Activated CD4-positive, alpha-beta T cell treated with anti-CD3 and anti-CD28 coated beads, Interleukin-2, amount 10 ng/mL, durations not matched to agents 24 days and 14 days (primary cell): ENCODE measurements around the gene ZNF593OS. TPM values are rescaled to one million over a fixed set of nuclear protein-coding genes. Genes with fewer than 3 reads are reported as not detected.

Source experiments
- DNase-seq: peaks from one replicate; pipeline ENCODE4 v3.0.0; 2022
- H3K27ac Mint-ChIP-seq: one replicate; pipeline ENCODE4 v1.8.0; 2022; ENCODE audit warnings: mild to moderate bottlenecking, mixed read lengths
- H3K27me3 Mint-ChIP-seq: one replicate; pipeline ENCODE4 v1.8.0; 2022; ENCODE audit warnings: mixed read lengths
- H3K36me3 Mint-ChIP-seq: one replicate; pipeline ENCODE4 v1.8.0; 2022; ENCODE audit warnings: low read depth, mild to moderate bottlenecking, mixed read lengths
- H3K4me1 Mint-ChIP-seq: one replicate; pipeline ENCODE4 v1.8.0; 2021; ENCODE audit warnings: mixed read lengths
- H3K4me3 Mint-ChIP-seq: one replicate; pipeline ENCODE4 v1.8.0; 2022; ENCODE audit warnings: mild to moderate bottlenecking, moderate library complexity, mixed read lengths
- H3K9me3 Mint-ChIP-seq: one replicate; pipeline ENCODE4 v1.8.0; 2021; ENCODE audit warnings: mixed read lengths
- intact Hi-C: fragments of 100-400 bp; cut with micrococcal nuclease; formaldehyde crosslinking; loops from one replicate; pipeline ENCODE4 v1.15.1; 2023
- total RNA-seq: library from RNA; stranded (reverse); gene quantifications from 2 replicates; pipeline ENCODE4 v1.2.3, GENCODE V29; 2022

The ZNF593OS gene
- total RNA-seq = not detected in 2 replicates

DNA sequence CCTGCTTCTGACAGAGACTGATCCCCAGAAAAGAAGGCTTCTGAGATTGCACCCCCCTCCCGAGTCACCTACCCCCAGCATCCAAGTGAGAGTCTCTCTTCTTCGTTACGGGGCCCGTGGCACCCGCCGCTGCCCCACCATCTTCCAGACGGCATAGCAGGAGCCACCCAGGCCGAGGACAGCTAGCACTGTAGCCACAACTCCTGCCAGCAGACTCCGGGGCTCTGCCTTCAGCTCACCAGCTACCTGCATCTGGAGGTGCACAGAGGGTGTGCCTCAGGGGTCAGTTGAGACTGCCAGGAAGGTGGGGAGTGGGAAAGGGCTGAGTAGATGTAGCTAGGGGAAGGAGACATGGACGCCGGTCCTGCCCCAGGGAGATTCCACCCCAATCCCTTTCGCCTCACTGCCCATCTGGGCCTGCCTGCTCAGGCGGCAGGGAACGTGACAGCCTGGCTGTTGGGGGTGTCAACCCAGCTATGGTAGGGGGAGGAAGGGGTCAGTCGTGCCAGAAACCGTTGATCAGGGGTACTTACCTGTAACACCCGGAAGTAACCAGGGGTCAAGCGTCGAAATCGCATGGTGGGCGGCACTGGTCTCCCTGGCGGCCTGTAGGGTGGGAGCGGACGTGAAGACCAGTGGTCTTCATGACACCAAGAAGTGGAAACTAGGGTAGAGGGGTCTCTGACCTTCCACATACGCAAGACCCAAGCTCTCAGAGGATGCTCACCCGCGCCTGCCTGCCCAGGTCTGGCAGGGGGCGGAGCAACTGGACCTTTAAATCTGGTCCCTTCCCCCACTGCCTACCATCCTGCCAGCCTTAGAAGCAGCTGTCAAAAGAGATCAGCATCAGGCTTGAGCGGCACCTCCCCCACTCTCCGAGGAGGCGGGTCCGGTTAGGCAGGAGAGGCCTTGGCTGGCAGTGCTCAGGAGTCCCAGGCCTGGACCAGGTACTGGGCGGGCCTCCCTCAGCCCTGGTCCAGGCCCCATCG, at the start of gene ZNF593OS:
Gene ZNF593OS (minus strand): TSS at position 749 of the 989 bp plus-strand sequence. CDS start 171 bp downstream, at position 578.
- Mint-ChIP-seq H3K9me3 (no peaks in the 10 kb centered on the region), H3K27me3 (peaks cover 4% of the 10 kb centered on the region), H3K4me1 (peaks cover 16% of the 10 kb centered on the region), H3K36me3 (peaks cover 8% of the 10 kb centered on the region), H3K4me3 (peak within 1 kb of the TSS; percentile 96), H3K27ac (no peak within 1 kb of the TSS)
- DNase-seq = no peak
- intact Hi-C loops = no loop called here

DNA sequence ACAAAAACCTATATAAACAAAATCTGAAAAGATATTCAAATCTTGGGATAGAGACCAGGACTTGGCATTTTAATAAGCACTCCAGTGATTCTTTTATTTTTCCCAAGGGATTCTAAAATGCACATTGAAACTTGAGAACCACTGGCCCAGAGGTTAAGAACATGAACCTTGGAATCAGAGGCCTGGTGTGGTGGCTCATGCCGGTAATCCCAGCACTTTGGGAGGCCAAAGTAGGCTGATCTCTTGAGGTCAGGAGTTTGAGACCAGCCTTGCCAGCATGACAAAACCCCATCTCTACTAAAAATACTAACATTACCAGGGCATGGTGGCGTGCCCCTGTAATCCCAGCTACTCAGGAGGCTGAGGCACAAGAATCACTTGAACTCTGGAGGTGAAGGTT, 49.5 kb upstream of the ZNF593OS start:
- Mint-ChIP-seq H3K4me3 (no peak overlapping the region), H3K9me3 (no peaks in the 10 kb centered on the region), H3K4me1 (peaks cover 6% of the 10 kb centered on the region), H3K36me3 (no peaks in the 10 kb centered on the region), H3K27me3 (peaks cover 30% of the 10 kb centered on the region), H3K27ac (no peak overlapping the region)
- no peak for DNase-seq
- intact Hi-C loops = no loop called here

DNA sequence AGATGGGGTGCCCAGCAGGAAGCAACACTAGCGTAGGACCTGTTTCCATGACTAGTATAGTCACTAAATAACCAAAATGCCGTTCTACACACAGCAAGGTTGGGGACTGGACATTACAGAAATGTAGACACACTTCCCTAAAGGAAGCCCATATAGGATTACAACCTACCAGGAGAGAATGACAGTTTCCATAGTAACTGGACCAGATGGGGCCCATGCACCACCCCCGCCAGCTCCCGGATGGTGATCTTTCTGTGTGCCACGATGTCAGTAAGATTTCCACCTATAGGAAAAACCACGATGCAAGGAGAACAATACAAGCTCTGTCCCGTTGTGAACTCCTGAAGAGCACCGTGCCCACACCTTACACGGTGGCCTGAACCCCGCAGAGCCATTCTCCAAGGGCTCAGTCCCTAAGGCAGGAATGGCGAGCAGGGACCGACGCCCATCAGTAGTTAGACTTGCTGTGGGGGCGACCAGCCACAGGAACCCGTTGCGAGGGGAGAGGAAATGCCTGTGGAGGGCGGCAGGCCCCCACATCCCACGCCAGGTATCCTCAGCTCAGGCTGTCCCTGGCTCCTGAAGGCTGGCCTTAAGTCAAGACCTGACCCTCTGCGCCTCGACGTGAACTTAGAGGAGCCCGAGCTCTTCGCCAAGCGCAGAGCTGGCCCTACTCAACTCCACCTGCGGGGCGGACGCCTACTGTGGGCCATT, 48.7 kb upstream of the ZNF593OS start:
- H3K4me3 Mint-ChIP-seq = no peak overlapping the region
- intact Hi-C loops = no loop called here
- H3K36me3 Mint-ChIP-seq = no peaks in the 10 kb centered on the region
- no peaks in the 10 kb centered on the region for H3K9me3 Mint-ChIP-seq
- DNase-seq = no peak
- H3K4me1 Mint-ChIP-seq = peaks cover under 1% of the 10 kb centered on the region
- no peak overlapping the region for H3K27ac Mint-ChIP-seq
- peaks cover 23% of the 10 kb centered on the region for H3K27me3 Mint-ChIP-seq

DNA sequence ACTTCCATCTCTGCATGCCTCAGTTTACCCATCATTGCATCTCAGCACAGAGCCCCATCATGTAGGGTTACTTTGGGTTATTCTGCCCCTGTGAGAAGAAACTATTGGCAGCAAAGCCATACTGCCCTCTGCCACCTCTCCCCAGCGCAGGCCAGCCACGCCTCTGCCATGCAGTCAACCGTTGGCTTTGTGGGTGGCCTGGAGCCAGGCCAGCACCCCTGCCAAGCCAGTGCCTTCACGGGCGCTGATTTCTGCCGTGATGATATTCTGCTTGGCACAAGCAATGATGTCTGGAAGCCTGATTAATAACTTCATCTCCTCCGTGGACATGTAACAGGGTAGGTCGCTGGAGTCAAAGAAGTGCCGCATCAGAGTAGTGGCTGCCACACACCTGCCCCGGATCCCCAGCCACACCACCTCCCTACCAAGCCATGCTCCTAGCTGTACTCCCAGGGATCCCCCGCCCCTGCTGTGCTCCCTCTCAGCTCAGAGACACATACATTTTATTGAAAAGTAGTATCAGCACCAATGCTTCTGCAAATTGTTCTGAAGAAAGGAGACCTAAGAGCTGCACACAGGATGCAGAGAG, 47.4 kb upstream of the ZNF593OS start:
- H3K9me3 Mint-ChIP-seq = no peaks in the 10 kb centered on the region
- H3K36me3 Mint-ChIP-seq = no peaks in the 10 kb centered on the region
- H3K27me3 Mint-ChIP-seq = peaks cover 13% of the 10 kb centered on the region
- intact Hi-C loops = no loop called here
- no peak for DNase-seq
- H3K27ac Mint-ChIP-seq = no peak overlapping the region
- no peak overlapping the region for H3K4me3 Mint-ChIP-seq
- H3K4me1 Mint-ChIP-seq = no peaks in the 10 kb centered on the region

DNA sequence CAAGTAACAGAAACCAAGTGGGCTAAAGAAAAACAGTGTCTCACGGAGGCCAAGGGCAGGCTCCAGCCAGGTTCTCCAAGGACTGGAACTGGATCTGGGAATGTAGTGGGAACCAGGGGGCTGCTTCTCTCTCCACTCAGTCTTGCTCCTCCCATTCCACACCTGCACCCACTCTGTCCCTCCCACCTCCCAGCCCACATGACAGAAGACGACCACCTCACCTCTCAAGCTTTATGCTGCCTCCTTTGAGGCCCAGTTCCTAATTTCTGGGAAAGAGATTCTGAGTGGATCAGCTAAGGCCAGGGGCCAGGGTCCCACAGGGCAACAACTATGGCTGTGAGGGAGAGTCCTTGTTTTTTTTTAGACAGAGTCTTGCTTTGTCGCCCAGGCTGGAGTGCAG, 43.6 kb upstream of the ZNF593OS start:
- H3K4me1 Mint-ChIP-seq = no peaks in the 10 kb centered on the region
- no peak for DNase-seq
- H3K9me3 Mint-ChIP-seq = no peaks in the 10 kb centered on the region
- peaks cover 12% of the 10 kb centered on the region for H3K27me3 Mint-ChIP-seq
- H3K4me3 Mint-ChIP-seq = no peak overlapping the region
- no peaks in the 10 kb centered on the region for H3K36me3 Mint-ChIP-seq
- no peak overlapping the region for H3K27ac Mint-ChIP-seq
- intact Hi-C loops = no loop called here

DNA sequence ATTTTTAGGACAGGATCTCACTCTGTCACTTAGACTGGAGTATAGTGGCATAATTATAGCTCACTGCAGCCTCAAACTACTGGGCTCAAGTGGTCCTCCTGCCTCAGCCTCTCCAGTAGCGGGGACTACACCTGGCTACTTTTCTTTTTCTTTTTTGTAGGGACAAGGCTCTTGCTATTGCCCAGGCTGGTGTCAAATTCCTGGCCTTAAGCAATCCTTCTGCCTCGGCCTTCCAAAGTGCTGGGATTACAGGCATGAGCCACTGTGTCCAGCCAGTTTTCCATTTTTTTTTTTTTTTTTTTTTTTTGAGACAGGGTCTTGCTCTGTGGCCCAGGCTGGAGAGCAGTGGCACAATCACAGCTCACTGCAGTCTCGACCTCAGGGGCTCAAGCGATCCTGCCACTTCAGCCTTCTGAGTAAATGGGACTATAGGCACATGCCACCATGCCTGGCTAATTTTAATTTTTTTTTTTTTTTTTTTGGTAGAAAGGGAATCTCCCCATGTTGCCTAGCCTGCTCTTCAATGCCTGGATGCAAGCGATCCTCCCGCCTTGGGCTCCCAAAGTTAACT, 41.8 kb upstream of the ZNF593OS start:
- H3K27ac Mint-ChIP-seq = no peak overlapping the region
- H3K4me3 Mint-ChIP-seq = no peak overlapping the region
- intact Hi-C loops = no loop called here
- H3K36me3 Mint-ChIP-seq = no peaks in the 10 kb centered on the region
- no peaks in the 10 kb centered on the region for H3K9me3 Mint-ChIP-seq
- H3K27me3 Mint-ChIP-seq = peaks cover 16% of the 10 kb centered on the region
- no peaks in the 10 kb centered on the region for H3K4me1 Mint-ChIP-seq
- no peak for DNase-seq

DNA sequence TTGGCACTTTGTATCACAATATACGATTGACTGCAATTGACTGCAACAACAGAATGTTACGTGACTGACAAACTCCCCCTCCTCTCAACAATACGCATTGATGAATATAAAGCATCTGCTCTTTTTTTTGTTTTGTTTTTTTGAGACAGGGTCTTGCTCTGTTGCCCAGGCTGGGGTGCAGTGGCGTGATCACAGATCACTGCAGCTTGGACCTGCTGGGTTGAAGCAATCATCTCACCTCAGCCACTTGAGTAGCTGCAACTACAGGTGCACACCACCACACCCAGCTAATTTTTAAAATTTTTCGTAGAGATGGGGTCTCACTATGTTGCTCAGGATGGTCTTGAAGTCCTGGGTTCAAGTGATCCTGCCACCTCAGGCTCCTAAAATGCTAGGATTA, 41.1 kb upstream of the ZNF593OS start:
- H3K4me3 Mint-ChIP-seq = no peak overlapping the region
- no peak for DNase-seq
- intact Hi-C loops = no loop called here
- no peak overlapping the region for H3K27ac Mint-ChIP-seq
- no peaks in the 10 kb centered on the region for H3K36me3 Mint-ChIP-seq
- H3K9me3 Mint-ChIP-seq = no peaks in the 10 kb centered on the region
- peaks cover 16% of the 10 kb centered on the region for H3K27me3 Mint-ChIP-seq
- no peaks in the 10 kb centered on the region for H3K4me1 Mint-ChIP-seq

DNA sequence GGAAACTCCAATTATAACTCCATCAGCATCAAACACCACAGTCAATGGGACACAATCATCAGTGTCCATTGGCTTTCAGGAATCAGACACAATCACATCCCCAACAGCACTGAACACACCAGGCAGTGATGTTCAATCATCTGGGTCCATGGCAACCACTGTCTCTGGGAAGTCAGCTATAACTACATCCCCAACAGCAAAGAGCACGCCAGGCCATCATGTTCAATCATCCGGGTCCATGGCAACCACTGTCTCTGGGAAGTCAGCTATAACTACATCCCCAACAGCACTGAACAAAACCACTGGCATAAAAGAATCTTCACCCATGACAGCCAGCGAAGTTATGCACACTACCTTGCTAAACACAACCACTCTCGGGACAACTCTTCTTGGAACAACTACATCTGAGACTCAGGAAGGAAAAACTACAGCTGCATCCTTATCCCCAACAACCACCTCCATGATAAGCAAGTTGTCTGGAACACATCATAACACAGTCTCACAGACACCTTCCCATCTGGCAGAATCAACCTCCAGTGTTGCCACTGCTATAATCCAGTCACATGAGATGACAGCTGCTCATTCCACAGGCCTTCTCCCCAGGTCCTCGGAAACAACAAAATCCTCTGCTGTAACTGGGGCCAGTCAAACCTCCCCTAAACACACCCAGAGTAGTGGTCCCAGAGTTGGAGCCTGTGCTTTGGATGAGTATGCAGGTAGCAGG, 38.7 kb upstream of the ZNF593OS start:
- Mint-ChIP-seq H3K4me3 (no peak overlapping the region), H3K27ac (no peak overlapping the region), H3K27me3 (peaks cover 16% of the 10 kb centered on the region), H3K9me3 (no peaks in the 10 kb centered on the region), H3K36me3 (no peaks in the 10 kb centered on the region), H3K4me1 (no peaks in the 10 kb centered on the region)
- intact Hi-C loops = no loop called here
- no peak for DNase-seq

DNA sequence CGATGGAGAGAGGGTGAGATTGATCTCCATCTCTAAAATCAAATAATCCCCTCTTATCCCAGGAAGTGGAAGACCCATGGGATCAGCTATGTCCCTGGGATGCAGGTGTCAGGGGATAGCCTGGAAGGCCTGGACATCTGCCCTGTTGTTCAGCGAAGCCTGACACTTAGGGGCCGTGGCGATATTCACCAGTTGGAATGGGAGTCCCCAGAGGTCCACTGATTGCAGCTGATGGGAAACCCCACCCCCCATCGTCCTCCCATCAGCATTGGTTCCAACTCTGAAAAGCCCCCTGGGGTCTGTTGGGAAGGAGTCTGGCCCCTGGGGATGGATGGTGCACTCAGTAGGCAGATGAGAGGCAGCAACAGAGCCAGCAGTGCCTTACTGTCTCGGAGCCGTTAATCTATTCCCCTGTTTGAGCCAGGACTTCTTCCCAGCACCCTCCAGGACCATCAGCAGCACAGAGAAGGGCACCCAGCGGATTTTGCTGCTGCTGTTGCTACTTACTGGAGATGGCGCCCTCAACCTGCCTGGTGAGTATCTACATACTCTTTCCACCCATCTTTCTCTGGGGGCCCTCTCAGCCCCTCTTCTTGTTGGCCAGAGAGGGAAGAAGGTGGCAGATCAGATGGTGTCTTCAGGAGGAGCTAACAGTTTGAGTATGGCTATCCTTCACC, 32.1 kb upstream of the ZNF593OS start:
- intact Hi-C loops = no loop called here
- Mint-ChIP-seq H3K9me3 (no peaks in the 10 kb centered on the region), H3K4me1 (peaks cover 30% of the 10 kb centered on the region), H3K27ac (no peak overlapping the region), H3K27me3 (no peaks in the 10 kb centered on the region), H3K36me3 (no peaks in the 10 kb centered on the region), H3K4me3 (no peak overlapping the region)
- no peak for DNase-seq

DNA sequence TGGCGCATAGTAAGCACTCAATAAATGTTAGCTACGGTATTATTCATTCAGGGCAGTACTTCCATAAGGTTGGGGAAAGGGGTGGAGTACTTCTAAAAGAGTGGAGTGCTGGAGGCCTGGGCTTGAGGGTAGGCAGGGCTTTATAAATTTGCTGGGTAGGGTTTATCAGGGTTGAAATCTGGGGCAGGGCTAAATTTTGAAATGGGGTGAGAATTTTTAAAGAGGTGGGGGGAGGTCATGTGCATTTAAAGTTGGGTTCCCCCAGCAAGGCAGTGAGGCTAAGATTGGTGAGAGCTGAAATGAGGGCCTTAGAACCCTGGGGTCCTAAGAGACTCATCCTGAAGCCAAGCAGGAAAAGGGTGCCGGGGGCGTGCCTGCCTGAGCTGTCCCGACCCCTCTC, 28.8 kb upstream of the ZNF593OS start:
- no peak for DNase-seq
- Mint-ChIP-seq H3K4me1 (peaks cover 30% of the 10 kb centered on the region), H3K36me3 (no peaks in the 10 kb centered on the region), H3K27me3 (peaks cover 3% of the 10 kb centered on the region), H3K9me3 (no peaks in the 10 kb centered on the region), H3K27ac (no peak overlapping the region), H3K4me3 (no peak overlapping the region)
- intact Hi-C loops = no loop called here

DNA sequence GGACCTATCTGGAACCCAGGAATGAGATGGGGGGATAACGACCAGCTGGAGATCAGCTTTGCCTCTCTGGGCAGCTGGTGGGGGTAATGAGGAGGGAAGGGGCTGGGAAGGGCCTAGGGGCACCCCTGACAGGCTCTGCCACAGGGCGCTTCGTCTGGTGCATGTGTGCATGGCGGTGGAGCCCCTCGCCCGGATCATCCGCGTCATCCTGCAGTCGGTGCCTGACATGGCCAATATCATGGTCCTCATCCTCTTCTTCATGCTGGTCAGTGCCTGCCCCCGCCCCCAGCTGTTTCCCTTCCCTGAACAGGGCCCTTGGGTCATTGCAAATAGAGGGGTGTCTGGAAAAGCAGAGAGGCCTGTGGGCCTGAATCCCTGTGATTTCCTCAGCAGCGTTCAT, 26.2 kb upstream of the ZNF593OS start:
- DNase-seq = no peak
- peaks cover 6% of the 10 kb centered on the region for H3K27me3 Mint-ChIP-seq

DNA sequence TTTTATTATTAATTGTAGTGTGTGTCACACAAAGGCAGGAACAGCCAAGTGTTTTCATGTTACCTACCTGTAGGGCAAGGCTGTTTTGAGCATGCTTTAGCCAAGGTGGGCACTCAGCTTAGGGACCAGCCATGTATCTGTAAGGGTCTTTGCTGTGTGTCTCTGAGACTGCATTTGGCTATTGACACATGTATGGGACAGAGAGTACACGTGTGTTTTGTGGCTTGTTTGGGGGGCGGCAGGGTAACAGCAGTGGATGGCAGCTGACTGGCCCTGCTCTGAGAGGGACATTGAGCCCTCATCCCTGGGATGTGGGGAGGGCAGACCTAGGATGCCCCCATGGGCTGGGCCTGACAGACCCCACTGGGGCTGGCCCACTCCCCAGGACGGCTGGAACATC, 25.7 kb upstream of the ZNF593OS start:
- Mint-ChIP-seq H3K27me3 (peaks cover 6% of the 10 kb centered on the region), H3K27ac (no peak overlapping the region), H3K4me1 (peaks cover 33% of the 10 kb centered on the region), H3K36me3 (no peaks in the 10 kb centered on the region), H3K9me3 (no peaks in the 10 kb centered on the region), H3K4me3 (no peak overlapping the region)
- DNase-seq = no peak
- intact Hi-C loops = no loop called here

More for the DNA sequence above, 26.2 kb upstream of the ZNF593OS start:
- no peaks in the 10 kb centered on the region for H3K36me3 Mint-ChIP-seq
- intact Hi-C loops = no loop called here
- no peak overlapping the region for H3K27ac Mint-ChIP-seq
- peaks cover 35% of the 10 kb centered on the region for H3K4me1 Mint-ChIP-seq
- H3K4me3 Mint-ChIP-seq = no peak overlapping the region
- H3K9me3 Mint-ChIP-seq = no peaks in the 10 kb centered on the region

DNA sequence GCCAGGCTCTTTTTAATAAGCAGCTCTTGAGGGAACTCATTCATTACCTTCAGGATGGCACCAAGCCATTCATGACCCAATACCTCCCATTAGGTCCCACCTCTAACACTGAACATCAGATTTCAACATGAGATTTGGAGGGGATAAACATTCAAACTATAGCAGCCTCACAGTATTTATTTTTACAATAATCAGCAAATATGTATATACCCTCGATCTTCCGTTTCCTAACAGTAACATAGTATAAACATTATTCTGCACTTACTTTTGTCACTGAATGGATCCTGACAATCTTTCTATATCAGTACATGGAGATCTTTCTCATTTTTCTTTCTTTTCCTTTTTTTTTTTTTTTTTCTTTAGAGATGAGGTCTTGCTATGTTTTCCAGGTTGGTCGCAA, 24.2 kb upstream of the ZNF593OS start:
- DNase-seq = no peak
- Mint-ChIP-seq H3K27ac (no peak overlapping the region), H3K9me3 (peaks cover 4% of the 10 kb centered on the region), H3K36me3 (no peaks in the 10 kb centered on the region), H3K4me1 (peaks cover 29% of the 10 kb centered on the region), H3K4me3 (no peak overlapping the region), H3K27me3 (peaks cover 6% of the 10 kb centered on the region)
- intact Hi-C loops = no loop called here
